IMR-90 (cell line): ENCODE results near the gene GNAS. TPM values are rescaled to one million over a fixed set of nuclear protein-coding genes. Genes with fewer than 3 reads are reported as not detected.

ENCODE experiments used
- ATAC-seq: fragments of 200-7000 bp; cut with Tn5 transposase; 2 replicates; pipeline ENCODE4 v1.9.1; 2020; ENCODE audit warnings: low read depth, mild to moderate bottlenecking, moderate library complexity
- BruUV-seq: library from RNA; stranded (reverse); fragments of 400-500 nt; replicated peaks from 2 replicates; lab custom pipeline; 2021; lab: Mats Ljungman, UMichigan
- CTCF ChIA-PET: fragments of 300-600 bp; formaldehyde crosslinking; extraction: SDS; loops from one replicate; lab custom pipeline; 2021; ENCODE audit warnings: antibody characterized with exemption; lab: Yijun Ruan, JAX
- POLR2A ChIA-PET: fragments of 300-600 bp; sonication (Branson Sonifier 250); formaldehyde crosslinking; loops from one replicate; lab custom pipeline; 2022; ENCODE audit warnings: antibody characterized with exemption; ENCODE audit not compliant: unreplicated experiment; lab: Charles Lee
- DNase-seq: peaks from one replicate; pipeline ENCODE4 v3.0.0; 2013
- H2AFZ ChIP-seq: replicated peaks from 2 replicates; pipeline ENCODE3; 2013; ENCODE audit warnings: low read length, mild to moderate bottlenecking; ENCODE audit not compliant: poor library complexity
- H2AK5ac ChIP-seq: 2 replicates; pipeline ENCODE4 v1.6.1; 2013; ENCODE audit warnings: low read depth, low read length, inconsistent platforms
- H2AK9ac ChIP-seq: replicated peaks from 2 replicates; pipeline ENCODE3; 2013; ENCODE audit warnings: mild to moderate bottlenecking, low read depth, low read length, moderate library complexity; ENCODE audit not compliant: poor library complexity
- H2BK120ac ChIP-seq: 2 replicates; pipeline ENCODE4 v1.6.1; 2013; ENCODE audit warnings: low read depth, low read length, inconsistent platforms
- H2BK15ac ChIP-seq: 3 replicates; pipeline ENCODE4 v1.6.1; 2013; ENCODE audit warnings: low read depth, low read length, inconsistent platforms
- H2BK20ac ChIP-seq: 2 replicates; pipeline ENCODE4 v1.6.1; 2013; ENCODE audit warnings: low read depth, mild to moderate bottlenecking, inconsistent platforms, low read length, moderate library complexity
- H2BK5ac ChIP-seq: 2 replicates; pipeline ENCODE4 v1.6.1; 2013; ENCODE audit warnings: mild to moderate bottlenecking, low read depth, low read length, inconsistent platforms; ENCODE audit not compliant: poor library complexity, severe bottlenecking
- H3K14ac ChIP-seq: replicated peaks from 2 replicates; pipeline ENCODE4 v1.6.1; 2013; ENCODE audit warnings: low read depth, low read length, inconsistent platforms
- H3K18ac ChIP-seq: 2 replicates; pipeline ENCODE4 v1.6.1; 2013; ENCODE audit warnings: low read depth, low read length, control low read depth
- H3K23ac ChIP-seq: 2 replicates; pipeline ENCODE4 v1.6.1; 2013; ENCODE audit warnings: low read depth, low read length, inconsistent platforms
- H3K27ac ChIP-seq: 2 replicates; pipeline ENCODE4 v1.5.1; 2013; ENCODE audit warnings: mild to moderate bottlenecking, control low read depth, low read length; ENCODE audit not compliant: insufficient read depth
- H3K27me3 ChIP-seq: 2 replicates; pipeline ENCODE4 v1.6.1; 2013; ENCODE audit warnings: low read length; ENCODE audit not compliant: control insufficient read depth, insufficient read depth
- H3K36me3 ChIP-seq: 2 replicates; pipeline ENCODE4 v1.6.1; 2013; ENCODE audit warnings: low read length, mixed read lengths; ENCODE audit not compliant: control insufficient read depth, insufficient read depth
- H3K4ac ChIP-seq: 2 replicates; pipeline ENCODE4 v1.6.1; 2013; ENCODE audit warnings: low read depth, low read length, inconsistent platforms
- H3K4me1 ChIP-seq: 2 replicates; pipeline ENCODE4 v1.6.1; 2013; ENCODE audit warnings: low read length, mixed read lengths; ENCODE audit not compliant: control insufficient read depth, insufficient read depth
- H3K4me2 ChIP-seq: 2 replicates; pipeline ENCODE4 v1.6.1; 2013; ENCODE audit warnings: low read depth, mild to moderate bottlenecking, control low read depth, low read length, moderate library complexity
- H3K4me3 ChIP-seq: 2 replicates; pipeline ENCODE4 v1.5.1; 2013; ENCODE audit warnings: low read depth, mild to moderate bottlenecking, control low read depth, low read length, moderate library complexity; ENCODE audit not compliant: insufficient read depth
- H3K56ac ChIP-seq: 2 replicates; pipeline ENCODE4 v1.6.1; 2013; ENCODE audit warnings: low read length, inconsistent platforms; ENCODE audit not compliant: insufficient read depth; ENCODE audit errors: extremely low read depth
- H3K79me1 ChIP-seq, 2 experiments: 2 replicates each; pipeline ENCODE4 v1.6.1; 2013; ENCODE audit warnings: low read length in 2 of 2, inconsistent platforms in 1 of 2, low read depth in 1 of 2
- H3K9ac ChIP-seq: 2 replicates; pipeline ENCODE4 v1.6.1; 2013; ENCODE audit warnings: low read depth, low read length, control low read depth
- H3K9me1 ChIP-seq: 2 replicates; pipeline ENCODE4 v1.6.1; 2013; ENCODE audit warnings: low read length, inconsistent platforms; ENCODE audit not compliant: insufficient read depth
- H3K9me3 ChIP-seq: 2 replicates; pipeline ENCODE4 v1.6.1; 2013; ENCODE audit warnings: low read length; ENCODE audit not compliant: control insufficient read depth, insufficient read depth
- H4K20me1 ChIP-seq: 2 replicates; pipeline ENCODE4 v1.6.1; 2013; ENCODE audit warnings: low read length, inconsistent platforms; ENCODE audit not compliant: insufficient read depth
- H4K5ac ChIP-seq: 2 replicates; pipeline ENCODE4 v1.6.1; 2013; ENCODE audit warnings: mild to moderate bottlenecking, low read depth, low read length, control low read depth
- H4K8ac ChIP-seq, 2 experiments: 2 replicates each; pipeline ENCODE4 v1.6.1; 2013; ENCODE audit warnings: low read depth in 2 of 2, low read length in 2 of 2, control low read depth in 1 of 2, inconsistent platforms in 1 of 2
- H4K91ac ChIP-seq: 2 replicates; pipeline ENCODE4 v1.6.1; 2013; ENCODE audit warnings: low read depth, low read length, inconsistent platforms; ENCODE audit not compliant: insufficient read depth
- BHLHE40 ChIP-seq: fragments of 150-350 bp; IDR thresholded peaks from 2 replicates; pipeline ENCODE4 v1.6.1; 2016; ENCODE audit warnings: mild to moderate bottlenecking, low read depth, low read length
- CEBPB ChIP-seq: IDR thresholded peaks from 2 replicates; pipeline ENCODE4 v1.6.1; 2012; ENCODE audit warnings: low read depth, low read length, improper control_type of control experiment
- CHD1 ChIP-seq: IDR thresholded peaks from 2 replicates; pipeline ENCODE4 v1.6.1; 2012; ENCODE audit warnings: low read depth, low read length, improper control_type of control experiment
- CTCF ChIP-seq: conservative IDR thresholded peaks from 2 replicates; pipeline ENCODE4 v1.5.1; 2012; ENCODE audit warnings: mild to moderate bottlenecking, low read depth, low read length, improper control_type of control experiment
- MAZ ChIP-seq: IDR thresholded peaks from 2 replicates; pipeline ENCODE4 v1.6.1; 2012; ENCODE audit warnings: low read depth, mild to moderate bottlenecking, low read length, improper control_type of control experiment, moderate library complexity, borderline replicate concordance
- MXI1 ChIP-seq: IDR thresholded peaks from 2 replicates; pipeline ENCODE4 v1.6.1; 2012; ENCODE audit warnings: low read depth, mild to moderate bottlenecking, low read length, moderate library complexity, borderline replicate concordance
- NFE2L2 ChIP-seq: fragments of 150-350 bp; IDR thresholded peaks from 2 replicates; pipeline ENCODE4 v1.6.1; 2016; ENCODE audit warnings: low read depth, mild to moderate bottlenecking, low read length
- POLR2A ChIP-seq: IDR thresholded peaks from 2 replicates; pipeline ENCODE4 v1.6.1; 2012; ENCODE audit warnings: mild to moderate bottlenecking, low read depth, low read length
- RAD21 ChIP-seq: IDR thresholded peaks from 2 replicates; pipeline ENCODE4 v1.6.1; 2012; ENCODE audit warnings: low read length, improper control_type of control experiment
- RCOR1 ChIP-seq: IDR thresholded peaks from 2 replicates; pipeline ENCODE4 v1.6.1; 2012; ENCODE audit warnings: mild to moderate bottlenecking, low read length, improper control_type of control experiment; ENCODE audit not compliant: insufficient replicate concordance
- RFX5 ChIP-seq: IDR thresholded peaks from 2 replicates; pipeline ENCODE4 v1.8.0; 2012; ENCODE audit warnings: low read depth, mild to moderate bottlenecking, low read length, moderate library complexity
- SMC3 ChIP-seq: fragments of 150-350 bp; IDR thresholded peaks from 2 replicates; pipeline ENCODE4 v1.6.1; 2016; ENCODE audit warnings: low read depth, mild to moderate bottlenecking, antibody characterized with exemption, low read length, moderate library complexity
- WGBS, 2 experiments: methylation state at CpG; one replicate each; pipeline versions ENCODE4 v1.1.5 to v1.1.7; 2013; ENCODE audit warnings: missing lambda C conversion rate in 2 of 2; ENCODE audit not compliant: insufficient read length in 1 of 2; ENCODE audit errors: extremely low coverage in 2 of 2; 5-methylcytosine and 5-hydroxymethylcytosine counted together
- dilution Hi-C: fragments of 300-500 bp; cut with HindIII; formaldehyde crosslinking; loops from one replicate; pipeline ENCODE4 v1.14.3; 2018; ENCODE audit warnings: low sequenced_read_pairs; ENCODE audit not compliant: unreplicated experiment
- in situ Hi-C: fragments of 300-500 bp; cut with MboI; formaldehyde crosslinking; loops from 3 replicates; pipeline ENCODE4 v1.14.3; 2019; ENCODE audit warnings: low sequenced_read_pairs, inconsistent platforms, mixed read lengths
- intact Hi-C: fragments of 100-400 bp; cut with micrococcal nuclease; formaldehyde crosslinking; loops from 2 replicates; pipeline ENCODE4 v1.10.0; 2022
- polyA plus RNA-seq, 3 experiments: library from polyadenylated mRNA; depleted of rRNA; stranded (reverse); fragments of >200 nt; gene quantifications; 2 replicates each; pipeline ENCODE4 v1.2.3, GENCODE V29; 2012; ENCODE audit warnings: low replicate concordance in 1 of 3
- total RNA-seq: library from RNA; depleted of rRNA; stranded (reverse); fragments of >200 nt; gene quantifications from 2 replicates; pipeline ENCODE4 v1.2.3, GENCODE V29; 2012
- TF ChIP-seq, protein P1 (sequence below): fragments of 150-350 bp; IDR thresholded peaks from 2 replicates; pipeline ENCODE4 v1.6.1; 2016; ENCODE audit warnings: low read depth, mild to moderate bottlenecking, low read length, moderate library complexity, borderline replicate concordance
- TF ChIP-seq, protein P2 (sequence below): fragments of 150-350 bp; IDR thresholded peaks from 2 replicates; pipeline ENCODE4 v1.6.1; 2017; ENCODE audit warnings: mild to moderate bottlenecking, antibody characterized with exemption, low read length, low read depth

The GNAS gene
- total and polyA plus RNA-seq, 2 of the 4 experiments (the other 2 are of a cell fraction) = 397 to 1,356 TPM

GRCh38 chr20:58889334-58889760 lies 36.8 kb downstream of the GNAS start:
- Histone ChIP-seq H2BK15ac (no peak overlapping the region), H4K5ac (no peak overlapping the region), H3K36me3 (no peaks in the 10 kb centered on the region), H3K27ac (no peak overlapping the region), H2BK20ac (no peak overlapping the region), H3K4me2 (peak overlapping the region; percentile 53; the same call in 1 of the 2 replicates), H3K79me1 (peaks cover 0 to 6% of the 10 kb centered on the region in 2 experiments; a peak in 1 of 4 replicates), H2AK9ac (no peak overlapping the region), H3K27me3 (peaks cover 5% of the 10 kb centered on the region; the same call in 1 of the 2 replicates), H4K91ac (no peak overlapping the region), H3K4me1 (no peaks in the 10 kb centered on the region; the same call in 1 of the 2 replicates), H2BK5ac (no peak overlapping the region), H2AFZ (peak overlapping the region; percentile 59), H3K18ac (no peak overlapping the region), H3K9me1 (no peaks in the 10 kb centered on the region), H4K20me1 (peaks cover 17% of the 10 kb centered on the region), H3K9me3 (no peaks in the 10 kb centered on the region; the same call in 1 of the 2 replicates), H2AK5ac (no peak overlapping the region), H3K23ac (no peak overlapping the region), H2BK120ac (no peak overlapping the region), H3K4me3 (peak overlapping the region; percentile 100), H3K56ac (no peak overlapping the region), H4K8ac (no peak overlapping the region), H3K9ac (peak overlapping the region; percentile 24; the same call in 1 of the 2 replicates), H3K14ac (no peak overlapping the region), H3K4ac (no peak overlapping the region)
- CTCF ChIA-PET = no interaction called here
- in situ Hi-C loops (no loop called here), intact Hi-C loops (no loop called here), dilution Hi-C loops (no loop called here)
- BruUV-seq = no TSS peak
- TF ChIP-seq, protein P1, sequence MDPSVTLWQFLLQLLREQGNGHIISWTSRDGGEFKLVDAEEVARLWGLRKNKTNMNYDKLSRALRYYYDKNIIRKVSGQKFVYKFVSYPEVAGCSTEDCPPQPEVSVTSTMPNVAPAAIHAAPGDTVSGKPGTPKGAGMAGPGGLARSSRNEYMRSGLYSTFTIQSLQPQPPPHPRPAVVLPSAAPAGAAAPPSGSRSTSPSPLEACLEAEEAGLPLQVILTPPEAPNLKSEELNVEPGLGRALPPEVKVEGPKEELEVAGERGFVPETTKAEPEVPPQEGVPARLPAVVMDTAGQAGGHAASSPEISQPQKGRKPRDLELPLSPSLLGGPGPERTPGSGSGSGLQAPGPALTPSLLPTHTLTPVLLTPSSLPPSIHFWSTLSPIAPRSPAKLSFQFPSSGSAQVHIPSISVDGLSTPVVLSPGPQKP = no peak
- no peak for TF ChIP-seq NFE2L2
- TF ChIP-seq MXI1 = no peak
- no peak for TF ChIP-seq RCOR1
- TF ChIP-seq SMC3 = no peak
- TF ChIP-seq CTCF = no peak
- TF ChIP-seq BHLHE40 = no peak
- no peak for TF ChIP-seq CHD1
- no peak for TF ChIP-seq RFX5
- TF ChIP-seq POLR2A = no peak; the same call in 1 of the 2 replicates
- no peak for TF ChIP-seq MAZ
- TF ChIP-seq, protein P2, sequence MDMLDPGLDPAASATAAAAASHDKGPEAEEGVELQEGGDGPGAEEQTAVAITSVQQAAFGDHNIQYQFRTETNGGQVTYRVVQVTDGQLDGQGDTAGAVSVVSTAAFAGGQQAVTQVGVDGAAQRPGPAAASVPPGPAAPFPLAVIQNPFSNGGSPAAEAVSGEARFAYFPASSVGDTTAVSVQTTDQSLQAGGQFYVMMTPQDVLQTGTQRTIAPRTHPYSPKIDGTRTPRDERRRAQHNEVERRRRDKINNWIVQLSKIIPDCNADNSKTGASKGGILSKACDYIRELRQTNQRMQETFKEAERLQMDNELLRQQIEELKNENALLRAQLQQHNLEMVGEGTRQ = no peak
- TF ChIP-seq RAD21 = no peak
- TF ChIP-seq CEBPB = no peak
- POLR2A ChIA-PET = no interaction called here
- ATAC-seq (no peak), DNase-seq (no peak)
- WGBS, 2 experiments = 18% methylated on average over 13 of the region's 35 CpGs; no CpG with 5 or more reads in 1 of the 2 experiments
